ENCODE results near the gene LRRC4C.

The LRRC4C gene

GRCh38 chr11:41250408-41250935 is 209.0 kb downstream of the LRRC4C start:
- no peak for DNase-seq (ENCODE audit: low read depth)

- DNase-seq (ENCODE audit: low read depth) = no peak
Measured at GRCh38 chr11:41247621-41248020, 211.8 kb downstream of the LRRC4C start.

- no peak for DNase-seq (ENCODE audit: low read depth)
Measured at GRCh38 chr11:41246399-41246745, 213.1 kb downstream of the LRRC4C start.

GRCh38 chr11:41245704-41246398 is 213.6 kb downstream of the LRRC4C start:
- no peak for DNase-seq (ENCODE audit: low read depth)

GRCh38 chr11:41245184-41245583 is 214.3 kb downstream of the LRRC4C start:
- DNase-seq (ENCODE audit: low read depth) = no peak

- no peak for DNase-seq (ENCODE audit: low read depth)
Measured at GRCh38 chr11:41237382-41237781, 222.1 kb downstream of the LRRC4C start.

- no peak for DNase-seq (ENCODE audit: low read depth)
Measured at GRCh38 chr11:41235668-41236067, 223.8 kb downstream of the LRRC4C start.

- DNase-seq (ENCODE audit: low read depth) = no peak
Measured at GRCh38 chr11:41225856-41226633, 233.4 kb downstream of the LRRC4C start.

- DNase-seq (ENCODE audit: low read depth) = no peak
Measured at GRCh38 chr11:41222236-41222635, 237.2 kb downstream of the LRRC4C start.

GRCh38 chr11:41206388-41206787 is 253.1 kb downstream of the LRRC4C start:
- DNase-seq (ENCODE audit: low read depth) = no peak

GRCh38 chr11:41201156-41201555 is 258.3 kb downstream of the LRRC4C start:
- DNase-seq (ENCODE audit: low read depth) = no peak

- DNase-seq (ENCODE audit: low read depth) = no peak
Measured at GRCh38 chr11:41190437-41191082, 268.9 kb downstream of the LRRC4C start.

- DNase-seq (ENCODE audit: low read depth) = no peak
Measured at GRCh38 chr11:41189701-41190436, 269.6 kb downstream of the LRRC4C start.

GRCh38 chr11:41177791-41178190 is 281.7 kb downstream of the LRRC4C start:
- no peak for DNase-seq (ENCODE audit: low read depth)

GRCh38 chr11:41175304-41175972 is 284.0 kb downstream of the LRRC4C start:
- DNase-seq (ENCODE audit: low read depth) = no peak

GRCh38 chr11:41146326-41146725 is 313.1 kb downstream of the LRRC4C start:
- no peak for DNase-seq (ENCODE audit: low read depth)

GRCh38 chr11:41145420-41145819 is 314.0 kb downstream of the LRRC4C start:
- no peak for DNase-seq (ENCODE audit: low read depth)

- DNase-seq (ENCODE audit: low read depth) = no peak
Measured at GRCh38 chr11:41134971-41135370, 324.5 kb downstream of the LRRC4C start.

GRCh38 chr11:41133023-41133422 is 326.4 kb downstream of the LRRC4C start:
- no peak for DNase-seq (ENCODE audit: low read depth)

- no peak for DNase-seq (ENCODE audit: low read depth)
Measured at GRCh38 chr11:41121600-41121999, 337.9 kb downstream of the LRRC4C start.

GRCh38 chr11:41119484-41119883 is 340.0 kb downstream of the LRRC4C start:
- no peak for DNase-seq (ENCODE audit: low read depth)

GRCh38 chr11:41118521-41118920 is 340.9 kb downstream of the LRRC4C start:
- DNase-seq (ENCODE audit: low read depth) = no peak

Data from activated gamma-delta T cell treated with anti-CD3 and anti-CD28 coated beads, Interleukin-2, amount 50 U/mL, for 16 hours (primary cell).